T-helper 1 cell treated with Interleukin-12 subunit alpha and Interleukin-12 subunit beta and Interleukin-4 antibody, amounts not matched to agents 30 μg/mL and 1 μg/mL, for 36 hours (primary cell): ENCODE data around the gene LRRC32.

ENCODE experiments used
- H3K27ac Mint-ChIP-seq: one replicate; pipeline ENCODE4 v1.8.0; 2021; ENCODE audit warnings: mild to moderate bottlenecking, mixed read lengths
- H3K27me3 Mint-ChIP-seq: one replicate; pipeline ENCODE4 v1.8.0; 2021; ENCODE audit warnings: low read depth, mixed read lengths
- H3K36me3 Mint-ChIP-seq: one replicate; pipeline ENCODE4 v1.8.0; 2021; ENCODE audit warnings: low read depth, mixed read lengths
- H3K4me1 Mint-ChIP-seq: one replicate; pipeline ENCODE4 v1.8.0; 2021; ENCODE audit warnings: low read depth, mixed read lengths
- H3K4me3 Mint-ChIP-seq: one replicate; pipeline ENCODE4 v1.8.0; 2021; ENCODE audit warnings: mild to moderate bottlenecking, moderate library complexity, mixed read lengths
- H3K9me3 Mint-ChIP-seq: one replicate; pipeline ENCODE4 v1.8.0; 2021; ENCODE audit warnings: mixed read lengths

Gene LRRC32

GRCh38 chr11:76691655-76692054 is 21.1 kb upstream of the LRRC32 start:
- Mint-ChIP-seq H3K27ac (no peak overlapping the region), H3K36me3 (no peaks in the 10 kb centered on the region), H3K4me1 (peaks cover 10% of the 10 kb centered on the region), H3K27me3 (peaks cover 7% of the 10 kb centered on the region), H3K4me3 (no peak overlapping the region), H3K9me3 (no peaks in the 10 kb centered on the region)

DNA sequence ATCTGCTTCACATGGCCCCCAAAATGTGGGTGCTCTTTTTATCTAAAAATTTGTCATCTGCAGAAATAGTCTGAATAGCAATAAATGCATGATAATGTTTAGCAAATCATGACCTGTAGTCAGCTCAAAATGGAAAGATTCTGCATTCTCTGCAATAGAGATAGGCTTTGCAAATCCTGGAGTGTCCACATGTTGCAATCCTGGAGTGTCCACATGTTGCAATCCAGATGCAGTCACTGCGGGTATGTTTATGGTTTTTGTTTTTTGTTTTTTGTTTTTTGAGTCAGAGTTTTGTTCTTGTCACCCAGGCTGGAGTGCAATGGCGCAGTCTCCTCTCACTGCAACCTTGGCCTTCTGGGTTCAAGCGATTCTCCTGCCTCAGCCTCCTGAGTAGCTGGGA is 20.2 kb upstream of the LRRC32 start:
- Mint-ChIP-seq H3K9me3 (no peaks in the 10 kb centered on the region), H3K4me3 (no peak overlapping the region), H3K36me3 (no peaks in the 10 kb centered on the region), H3K27ac (no peak overlapping the region), H3K27me3 (peaks cover 7% of the 10 kb centered on the region), H3K4me1 (peaks cover 14% of the 10 kb centered on the region)

GRCh38 chr11:76689313-76690260 is 19.0 kb upstream of the LRRC32 start:
- no peak overlapping the region for H3K4me3 Mint-ChIP-seq
- H3K4me1 Mint-ChIP-seq, result peaks cover 10% of the 10 kb centered on the region
- H3K36me3 Mint-ChIP-seq, result no peaks in the 10 kb centered on the region
- H3K9me3 Mint-ChIP-seq, result no peaks in the 10 kb centered on the region
- H3K27me3 Mint-ChIP-seq, result peaks cover 7% of the 10 kb centered on the region
- H3K27ac Mint-ChIP-seq, result no peak overlapping the region

DNA sequence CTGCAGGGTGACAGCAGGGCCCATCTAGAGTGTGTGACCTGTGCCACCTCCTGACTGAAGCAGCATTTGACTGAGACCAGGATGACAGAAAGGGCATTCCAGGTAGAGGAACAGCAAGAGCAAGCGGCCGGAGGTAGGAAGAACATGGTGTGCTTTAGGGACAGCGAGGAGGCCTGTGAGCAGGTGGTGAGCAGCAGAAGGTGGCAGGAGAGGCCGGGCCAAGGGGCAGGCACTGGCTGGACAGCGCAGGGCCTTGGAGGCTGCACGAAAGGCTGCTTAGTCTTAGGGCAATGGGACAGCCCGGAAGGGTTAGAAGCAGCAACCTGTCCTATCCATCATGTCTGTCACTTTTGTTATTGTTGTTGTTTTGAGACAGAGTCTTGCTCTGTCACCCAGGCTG is 17.6 kb upstream of the LRRC32 start:
- Mint-ChIP-seq H3K9me3 (no peaks in the 10 kb centered on the region), H3K27me3 (peaks cover 3% of the 10 kb centered on the region), H3K36me3 (no peaks in the 10 kb centered on the region), H3K27ac (no peak overlapping the region), H3K4me3 (no peak overlapping the region), H3K4me1 (peaks cover 10% of the 10 kb centered on the region)

GRCh38 chr11:76686261-76687079 is 15.9 kb upstream of the LRRC32 start:
- H3K27me3 Mint-ChIP-seq, result peaks cover 3% of the 10 kb centered on the region
- H3K36me3 Mint-ChIP-seq, result no peaks in the 10 kb centered on the region
- H3K27ac Mint-ChIP-seq, result peak overlapping the region; percentile 39
- peaks cover 10% of the 10 kb centered on the region for H3K4me1 Mint-ChIP-seq
- peak overlapping the region; percentile 47 for H3K4me3 Mint-ChIP-seq
- no peaks in the 10 kb centered on the region for H3K9me3 Mint-ChIP-seq

- H3K27me3 Mint-ChIP-seq, result peaks cover 7% of the 10 kb centered on the region
- H3K27ac Mint-ChIP-seq, result peak overlapping the region; percentile 39
- H3K36me3 Mint-ChIP-seq, result no peaks in the 10 kb centered on the region
- peaks cover 10% of the 10 kb centered on the region for H3K4me1 Mint-ChIP-seq
- no peak overlapping the region for H3K4me3 Mint-ChIP-seq
- no peaks in the 10 kb centered on the region for H3K9me3 Mint-ChIP-seq
These were observed 15.3 kb upstream of the LRRC32 start for GRCh38 chr11:76685831-76686230.

GRCh38 chr11:76685237-76685636 is 14.7 kb upstream of the LRRC32 start:
- Mint-ChIP-seq H3K27ac (no peak overlapping the region), H3K36me3 (no peaks in the 10 kb centered on the region)

GRCh38 chr11:76684516-76684915 is 14.0 kb upstream of the LRRC32 start:
- Mint-ChIP-seq H3K4me1 (peaks cover 15% of the 10 kb centered on the region), H3K27ac (no peak overlapping the region), H3K27me3 (peaks cover 10% of the 10 kb centered on the region), H3K9me3 (no peaks in the 10 kb centered on the region), H3K4me3 (no peak overlapping the region), H3K36me3 (no peaks in the 10 kb centered on the region)

More at GRCh38 chr11:76685237-76685636, 14.7 kb upstream of the LRRC32 start:
- H3K27me3 Mint-ChIP-seq, result peaks cover 7% of the 10 kb centered on the region
- no peaks in the 10 kb centered on the region for H3K9me3 Mint-ChIP-seq
- H3K4me1 Mint-ChIP-seq, result peaks cover 11% of the 10 kb centered on the region
- H3K4me3 Mint-ChIP-seq, result no peak overlapping the region

DNA sequence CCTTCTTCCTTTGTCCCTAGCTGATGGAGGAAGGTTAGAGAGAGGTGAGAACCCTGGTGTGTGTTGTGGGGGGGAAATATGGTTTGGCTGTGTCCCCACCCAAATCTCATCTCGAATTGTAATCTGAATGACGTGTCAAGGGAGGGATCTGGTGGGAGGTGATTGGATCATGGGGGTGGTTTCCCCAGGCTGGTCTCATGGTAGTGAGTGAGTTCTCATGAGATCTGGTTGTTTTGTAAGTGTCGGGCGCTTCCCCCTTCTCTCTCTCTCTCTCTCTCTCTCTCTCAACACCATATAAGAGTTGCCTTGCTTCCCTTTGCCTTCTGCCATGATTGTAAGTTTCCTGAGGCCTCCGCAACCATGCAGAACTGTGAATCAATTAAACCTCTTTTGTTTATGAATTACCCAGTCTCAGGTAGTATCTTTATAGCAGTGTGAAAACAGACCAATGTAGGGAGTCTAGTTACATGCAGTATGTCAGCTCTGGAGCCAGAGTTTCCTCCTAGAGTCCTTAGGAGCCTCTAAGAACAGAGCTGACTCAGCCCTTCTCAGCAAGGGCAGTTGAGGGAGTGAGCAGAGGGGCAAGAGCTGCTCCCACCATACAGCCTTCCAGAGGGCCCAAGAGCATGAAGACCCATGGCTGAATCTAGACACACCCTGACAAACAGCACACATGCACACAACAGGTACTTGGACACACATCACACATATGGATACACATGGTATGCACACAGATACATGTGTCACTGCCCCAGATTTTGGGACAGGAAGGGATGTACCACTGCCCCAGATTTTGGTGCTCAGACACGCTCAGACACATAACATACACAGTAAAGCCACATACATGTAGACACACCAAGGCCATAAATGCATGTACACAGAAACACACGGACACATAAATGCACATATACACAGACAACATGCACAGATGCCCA is 12.9 kb upstream of the LRRC32 start:
- Mint-ChIP-seq H3K36me3 (no peaks in the 10 kb centered on the region), H3K27ac (no peak overlapping the region), H3K27me3 (peaks cover 10% of the 10 kb centered on the region), H3K9me3 (no peaks in the 10 kb centered on the region), H3K4me1 (peaks cover 19% of the 10 kb centered on the region), H3K4me3 (no peak overlapping the region)

DNA sequence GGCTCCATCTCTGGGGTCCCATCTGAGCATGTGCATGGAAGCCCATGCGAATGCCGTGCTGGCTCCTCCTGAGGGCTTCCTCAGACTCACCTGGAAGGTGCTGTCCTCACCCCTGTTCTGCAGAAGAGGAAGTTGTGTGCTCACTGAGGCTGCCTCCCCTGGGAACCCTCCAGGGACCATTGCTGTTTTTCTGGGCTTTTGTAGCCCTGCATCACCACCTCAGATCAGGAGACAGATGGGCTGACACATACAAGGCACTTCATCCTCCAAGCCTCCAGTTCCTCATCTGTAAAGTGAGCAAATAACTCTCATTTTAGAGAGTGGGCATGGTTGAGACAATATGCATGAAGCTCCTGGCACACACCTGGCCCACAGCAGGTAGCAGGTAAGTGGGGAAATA is 12.1 kb upstream of the LRRC32 start:
- Mint-ChIP-seq H3K4me3 (no peak overlapping the region), H3K4me1 (peaks cover 27% of the 10 kb centered on the region), H3K27me3 (peaks cover 10% of the 10 kb centered on the region), H3K9me3 (no peaks in the 10 kb centered on the region), H3K27ac (no peak overlapping the region), H3K36me3 (no peaks in the 10 kb centered on the region)

- Mint-ChIP-seq H3K36me3 (no peaks in the 10 kb centered on the region), H3K4me1 (peaks cover 29% of the 10 kb centered on the region), H3K9me3 (no peaks in the 10 kb centered on the region), H3K27me3 (peaks cover 10% of the 10 kb centered on the region), H3K27ac (no peak overlapping the region), H3K4me3 (no peak overlapping the region)
These were observed 11.6 kb upstream of the LRRC32 start for GRCh38 chr11:76682106-76682505.

- Mint-ChIP-seq H3K4me3 (no peak overlapping the region), H3K9me3 (no peaks in the 10 kb centered on the region), H3K27ac (no peak overlapping the region), H3K4me1 (peaks cover 30% of the 10 kb centered on the region), H3K36me3 (no peaks in the 10 kb centered on the region), H3K27me3 (peaks cover 10% of the 10 kb centered on the region)
These were observed 10.2 kb upstream of the LRRC32 start for GRCh38 chr11:76680518-76681425.

DNA sequence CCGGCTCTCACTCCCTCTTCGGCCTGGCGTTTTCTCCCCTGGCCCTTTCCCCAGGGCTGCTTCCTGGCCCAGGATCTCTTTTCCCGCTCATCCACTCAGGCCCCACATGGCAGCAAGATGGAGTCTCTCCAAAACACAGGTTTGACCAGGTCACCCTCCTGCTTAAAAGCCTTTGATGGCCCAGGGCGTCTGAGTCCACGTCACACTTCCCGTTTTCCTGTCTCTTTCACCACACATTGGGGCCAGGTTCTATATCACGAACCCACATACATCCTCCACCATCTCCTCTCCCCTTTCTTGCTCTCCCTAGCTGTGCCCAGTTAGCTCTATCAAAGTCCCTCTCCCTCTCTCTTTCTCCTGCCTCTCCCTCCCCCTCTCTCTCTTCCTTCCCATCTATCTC is 7.8 kb upstream of the LRRC32 start:
- Mint-ChIP-seq H3K27ac (peak overlapping the region; percentile 18), H3K36me3 (no peaks in the 10 kb centered on the region), H3K27me3 (peaks cover 10% of the 10 kb centered on the region), H3K9me3 (no peaks in the 10 kb centered on the region), H3K4me3 (no peak overlapping the region), H3K4me1 (peaks cover 33% of the 10 kb centered on the region)
